AG04450 (cell line): ENCODE data around the gene ADAD2. TPM values are rescaled to one million over a fixed set of nuclear protein-coding genes. Genes with fewer than 3 reads are reported as not detected.
"Not testable (repeated sequence)": the region's sequence is repeated elsewhere in the genome, so short reads cannot be mapped to it uniquely, and the experiment has no call there.

Experiments used
- CTCF ChIA-PET: fragments of 300-600, 350-600 bp; formaldehyde crosslinking; extraction: SDS; loops from one replicate; lab custom pipeline; 2022; ENCODE audit warnings: antibody characterized with exemption, inconsistent platforms; lab: Charles Lee
- POLR2A ChIA-PET: fragments of 350-600 bp; formaldehyde crosslinking; extraction: SDS; loops from one replicate; lab custom pipeline; 2021; ENCODE audit warnings: antibody characterized with exemption, inconsistent platforms; lab: Yijun Ruan, JAX
- DNase-seq: peaks from one replicate; pipeline ENCODE4 v3.0.0-alpha.2; 2011; ENCODE audit warnings: low read depth, low spot score
- H3K27ac ChIP-seq: one replicate; pipeline ENCODE4 v1.5.1; 2012; ENCODE audit warnings: low read depth, low read length, control low read depth
- H3K27me3 ChIP-seq: one replicate; pipeline ENCODE4 v1.6.0; 2012; ENCODE audit warnings: low read length; ENCODE audit not compliant: control insufficient read depth, insufficient read depth
- H3K4me3 ChIP-seq: 2 replicates; pipeline ENCODE4 v1.5.1; 2011; ENCODE audit warnings: mild to moderate bottlenecking, low read depth, low read length, control low read depth
- H3K9me3 ChIP-seq: 2 replicates; pipeline ENCODE4 v1.5.1; 2012; ENCODE audit warnings: low read length; ENCODE audit not compliant: control insufficient read depth, insufficient read depth
- polyA plus RNA-seq: library from polyadenylated mRNA; depleted of rRNA; stranded (reverse); fragments of >200 nt; gene quantifications from 2 replicates; pipeline ENCODE4 v1.2.3, GENCODE V29; 2011
- TF ChIP-seq, protein P1 (sequence below): IDR thresholded peaks from 2 replicates; pipeline ENCODE4 v1.5.1; 2011; ENCODE audit warnings: low read depth, low read length, control low read depth, inconsistent platforms

Gene ADAD2
- polyA plus RNA-seq, 1 experiment, result not detected

DNA sequence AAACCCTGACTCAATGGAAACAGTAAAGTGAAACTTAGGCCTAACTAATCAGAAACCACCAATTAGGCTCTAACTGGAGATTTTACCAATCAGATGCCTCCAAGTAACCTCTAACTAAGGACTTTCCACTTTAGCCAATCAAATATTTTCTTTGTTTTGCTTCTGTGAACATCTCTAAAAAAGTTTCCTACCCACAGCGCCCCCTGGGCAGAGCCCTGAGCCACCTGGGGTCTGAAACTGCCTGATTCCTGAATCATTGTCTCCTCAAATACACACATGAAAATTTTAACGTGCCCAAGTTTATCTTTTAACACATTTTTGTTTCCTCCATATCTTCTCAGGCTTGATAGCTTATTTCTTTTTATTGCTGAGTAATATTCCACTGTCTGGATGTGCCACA, 19.0 kb downstream of the ADAD2 start:
- TF ChIP-seq, protein P1, sequence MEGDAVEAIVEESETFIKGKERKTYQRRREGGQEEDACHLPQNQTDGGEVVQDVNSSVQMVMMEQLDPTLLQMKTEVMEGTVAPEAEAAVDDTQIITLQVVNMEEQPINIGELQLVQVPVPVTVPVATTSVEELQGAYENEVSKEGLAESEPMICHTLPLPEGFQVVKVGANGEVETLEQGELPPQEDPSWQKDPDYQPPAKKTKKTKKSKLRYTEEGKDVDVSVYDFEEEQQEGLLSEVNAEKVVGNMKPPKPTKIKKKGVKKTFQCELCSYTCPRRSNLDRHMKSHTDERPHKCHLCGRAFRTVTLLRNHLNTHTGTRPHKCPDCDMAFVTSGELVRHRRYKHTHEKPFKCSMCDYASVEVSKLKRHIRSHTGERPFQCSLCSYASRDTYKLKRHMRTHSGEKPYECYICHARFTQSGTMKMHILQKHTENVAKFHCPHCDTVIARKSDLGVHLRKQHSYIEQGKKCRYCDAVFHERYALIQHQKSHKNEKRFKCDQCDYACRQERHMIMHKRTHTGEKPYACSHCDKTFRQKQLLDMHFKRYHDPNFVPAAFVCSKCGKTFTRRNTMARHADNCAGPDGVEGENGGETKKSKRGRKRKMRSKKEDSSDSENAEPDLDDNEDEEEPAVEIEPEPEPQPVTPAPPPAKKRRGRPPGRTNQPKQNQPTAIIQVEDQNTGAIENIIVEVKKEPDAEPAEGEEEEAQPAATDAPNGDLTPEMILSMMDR, result 0 out of 2 replicates have a peak, but pooled peaks have one; percentile 5
- no peak for DNase-seq
- ChIA-PET CTCF (no interaction called here), POLR2A (no interaction called here)
- Histone ChIP-seq H3K27me3 (peaks cover 20% of the 10 kb centered on the region), H3K27ac (no peak overlapping the region), H3K9me3 (no peaks in the 10 kb centered on the region), H3K4me3 (no peak overlapping the region)

DNA sequence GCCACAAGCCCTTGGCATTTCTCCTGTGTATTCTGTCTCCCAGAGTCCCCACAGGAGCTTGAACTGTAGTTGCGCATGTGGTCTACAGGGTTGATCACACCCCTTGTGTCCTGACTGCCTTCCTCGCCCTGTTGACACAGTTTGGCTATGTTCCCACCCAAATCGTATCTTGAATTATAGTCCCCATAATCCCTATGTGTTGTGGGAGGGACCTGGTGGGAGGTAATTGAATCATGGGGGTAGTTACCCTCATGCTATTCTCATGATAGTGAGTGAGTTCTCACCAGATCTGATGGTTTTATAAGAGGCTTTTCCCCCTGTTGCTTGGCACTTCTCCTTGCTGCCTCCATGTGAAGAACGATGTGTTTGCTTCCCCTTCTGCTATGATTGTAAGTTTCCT, 21.2 kb downstream of the ADAD2 start:
- no peaks in the 10 kb centered on the region for H3K9me3 ChIP-seq
- ChIA-PET CTCF (interaction anchor here (1.8 kb wide), 1 partner anchor 25 kb away, joined by 6 read pairs; no protein-coding TSS in a partner anchor), POLR2A (no interaction called here)
- TF ChIP-seq, protein P1, result no peak
- H3K4me3 ChIP-seq, result no peak overlapping the region
- peaks cover 16% of the 10 kb centered on the region for H3K27me3 ChIP-seq
- no peak overlapping the region for H3K27ac ChIP-seq
- DNase-seq, result no peak

DNA sequence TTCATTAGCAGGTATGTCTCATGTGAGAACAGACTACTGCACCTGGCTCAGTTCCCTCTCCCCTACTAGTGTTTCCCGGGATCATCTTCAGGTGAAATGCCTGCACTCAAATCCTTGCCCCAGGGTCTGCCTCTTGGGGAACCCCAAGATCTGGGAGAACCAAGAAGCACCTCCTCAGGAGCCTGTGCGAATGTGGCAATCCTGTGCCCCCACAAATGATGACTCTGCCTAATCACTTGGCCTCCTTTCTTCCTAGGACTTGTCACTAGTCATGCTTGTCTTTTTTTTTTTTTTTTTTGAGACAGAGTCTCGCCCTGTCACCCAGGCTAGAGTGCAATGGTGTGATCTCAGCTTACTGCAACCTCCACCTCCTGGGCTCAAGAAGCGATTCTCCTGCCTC, 21.7 kb downstream of the ADAD2 start:
- Histone ChIP-seq H3K27ac (no peak overlapping the region), H3K4me3 (no peak overlapping the region), H3K27me3 (peaks cover 16% of the 10 kb centered on the region), H3K9me3 (no peaks in the 10 kb centered on the region)
- TF ChIP-seq, protein P1, result no peak
- ChIA-PET POLR2A (no interaction called here), CTCF (interaction anchor here (1.8 kb wide), 1 partner anchor 25 kb away, joined by 6 read pairs; no protein-coding TSS in a partner anchor)
- no peak for DNase-seq

DNA sequence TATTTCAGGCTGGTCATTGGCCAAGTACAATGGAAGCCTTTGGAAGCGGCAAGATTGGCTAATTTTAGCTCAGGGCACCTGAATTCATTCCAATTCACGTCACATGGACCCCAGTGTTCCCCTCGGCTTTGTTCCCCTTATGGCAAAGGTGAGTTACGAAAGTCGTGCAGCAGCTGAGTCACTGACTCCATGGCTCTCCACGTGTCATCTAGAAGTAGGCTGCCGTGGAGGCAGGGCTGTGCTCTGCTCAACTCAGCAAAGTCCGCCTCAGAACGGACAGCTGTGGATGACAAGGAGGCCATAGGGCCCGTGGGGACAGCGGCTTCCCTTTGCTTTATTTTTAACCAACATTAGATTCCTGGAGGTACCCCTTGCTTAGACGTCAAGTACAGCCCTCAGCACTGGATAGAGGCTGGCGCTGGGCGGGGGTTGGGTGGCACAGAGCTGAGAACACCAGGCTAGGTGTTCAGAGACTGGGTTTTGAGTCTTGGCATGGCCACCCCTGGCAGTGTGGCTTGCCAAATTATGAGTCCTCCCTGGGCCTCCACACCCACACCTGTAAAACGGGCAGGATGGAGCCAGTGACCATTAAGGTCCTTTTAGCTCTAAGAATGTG, 23.6 kb downstream of the ADAD2 start:
- Histone ChIP-seq H3K9me3 (no peaks in the 10 kb centered on the region), H3K27me3 (peaks cover 20% of the 10 kb centered on the region), H3K27ac (no peak overlapping the region), H3K4me3 (no peak overlapping the region)
- no peak for DNase-seq
- POLR2A ChIA-PET, result no interaction called here
- TF ChIP-seq, protein P1, result no peak
- CTCF ChIA-PET, result interaction anchor here (0.5 to 1.2 kb wide), 2 partner anchors 27 kb away, joined by 3 to 6 read pairs; partner anchors contain the start of gene TAF1C

DNA sequence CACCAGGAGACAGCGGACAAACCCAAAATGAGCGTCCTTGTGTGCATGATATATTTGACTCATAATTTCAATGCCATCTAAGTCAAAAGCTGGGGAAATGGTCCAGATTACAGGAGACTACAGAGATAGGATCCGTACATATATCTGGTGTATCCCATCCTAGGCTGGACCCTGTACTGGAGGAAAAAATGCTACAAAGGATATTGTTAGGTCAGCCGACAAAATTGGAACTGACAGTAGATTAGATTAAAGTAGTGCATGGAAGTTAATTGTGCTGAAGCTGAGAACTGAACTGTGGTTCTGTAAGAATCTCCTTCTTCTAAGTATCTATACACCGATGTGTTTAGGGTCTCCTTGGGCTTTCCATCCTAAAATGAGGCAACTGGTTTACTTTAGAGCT, 24.6 kb downstream of the ADAD2 start:
- CTCF ChIA-PET, result interaction anchor here (1.2 to 1.5 kb wide), 2 partner anchors 28 to 61 kb away, joined by 3 to 6 read pairs; partner anchors contain the start of gene TAF1C
- POLR2A ChIA-PET, result no interaction called here
- no peak for DNase-seq

DNA sequence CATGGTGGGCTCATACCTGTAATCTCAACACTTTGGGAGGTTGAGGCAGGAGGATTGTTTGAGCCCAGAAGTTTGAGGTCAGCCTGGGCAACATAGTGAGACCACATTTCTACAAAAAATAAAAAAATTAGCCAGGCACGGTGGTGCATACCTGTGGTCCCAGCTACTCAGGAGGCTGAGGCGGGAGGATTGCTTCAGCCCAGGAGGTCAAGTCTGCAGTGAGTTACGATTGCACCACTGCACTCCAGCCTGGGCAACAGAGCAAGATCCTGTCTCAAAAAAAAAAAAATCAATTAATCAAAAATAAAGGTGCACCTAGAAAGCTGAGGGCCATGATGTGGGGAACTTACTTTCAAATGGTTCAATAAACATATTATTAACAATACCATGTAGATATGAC, 25.2 kb downstream of the ADAD2 start:
- H3K27ac ChIP-seq, H3K4me3 ChIP-seq, POLR2A ChIA-PET, DNase-seq, H3K9me3 ChIP-seq: not testable (repeated sequence)
- CTCF ChIA-PET, result interaction anchor here (1.2 to 1.5 kb wide), 2 partner anchors 29 to 61 kb away, joined by 3 to 6 read pairs; partner anchors contain the start of gene TAF1C
- H3K27me3 ChIP-seq, result peaks cover 20% of the 10 kb centered on the region

More for the DNA sequence above, 24.6 kb downstream of the ADAD2 start:
- Histone ChIP-seq H3K4me3 (no peak overlapping the region), H3K9me3 (no peaks in the 10 kb centered on the region), H3K27ac (no peak overlapping the region), H3K27me3 (peaks cover 20% of the 10 kb centered on the region)
- TF ChIP-seq, protein P1, result no peak
